NCI-H2196 treated with DMSO at 0.1 percent for 48 hours (cell line): ENCODE measurements around the gene JCAD.

ENCODE experiments used
- DNase-seq: peaks from one replicate; lab custom pipeline; 2025; ENCODE audit not compliant: unreplicated experiment; lab: John Stamatoyannopoulos, UW

Gene JCAD

GRCh38 chr10:30045961-30046360, 13.4 kb downstream of the JCAD start:
- DNase-seq: no peak

- no peak for DNase-seq
These were observed 15.7 kb downstream of the JCAD start for GRCh38 chr10:30043476-30044270.

DNA sequence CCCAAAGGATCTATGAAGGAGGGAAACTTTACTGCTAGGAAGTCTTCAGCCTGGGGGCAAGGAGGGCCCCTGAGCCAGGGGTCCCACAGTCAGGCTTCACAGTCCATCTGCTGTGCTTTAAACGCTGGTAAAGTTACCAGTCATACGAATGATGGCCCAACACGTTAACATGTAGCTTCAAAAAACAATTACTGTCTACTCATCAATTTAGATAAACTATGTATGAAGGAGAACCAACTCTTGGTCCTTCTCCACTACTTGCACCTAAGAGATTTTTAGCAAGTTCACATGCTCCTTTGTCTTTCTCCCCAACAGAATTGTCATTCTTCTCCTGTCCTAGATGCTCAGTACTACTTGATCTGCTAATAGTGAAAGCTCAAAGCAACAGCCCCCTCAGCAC, 16.6 kb downstream of the JCAD start:
- no peak for DNase-seq

DNA sequence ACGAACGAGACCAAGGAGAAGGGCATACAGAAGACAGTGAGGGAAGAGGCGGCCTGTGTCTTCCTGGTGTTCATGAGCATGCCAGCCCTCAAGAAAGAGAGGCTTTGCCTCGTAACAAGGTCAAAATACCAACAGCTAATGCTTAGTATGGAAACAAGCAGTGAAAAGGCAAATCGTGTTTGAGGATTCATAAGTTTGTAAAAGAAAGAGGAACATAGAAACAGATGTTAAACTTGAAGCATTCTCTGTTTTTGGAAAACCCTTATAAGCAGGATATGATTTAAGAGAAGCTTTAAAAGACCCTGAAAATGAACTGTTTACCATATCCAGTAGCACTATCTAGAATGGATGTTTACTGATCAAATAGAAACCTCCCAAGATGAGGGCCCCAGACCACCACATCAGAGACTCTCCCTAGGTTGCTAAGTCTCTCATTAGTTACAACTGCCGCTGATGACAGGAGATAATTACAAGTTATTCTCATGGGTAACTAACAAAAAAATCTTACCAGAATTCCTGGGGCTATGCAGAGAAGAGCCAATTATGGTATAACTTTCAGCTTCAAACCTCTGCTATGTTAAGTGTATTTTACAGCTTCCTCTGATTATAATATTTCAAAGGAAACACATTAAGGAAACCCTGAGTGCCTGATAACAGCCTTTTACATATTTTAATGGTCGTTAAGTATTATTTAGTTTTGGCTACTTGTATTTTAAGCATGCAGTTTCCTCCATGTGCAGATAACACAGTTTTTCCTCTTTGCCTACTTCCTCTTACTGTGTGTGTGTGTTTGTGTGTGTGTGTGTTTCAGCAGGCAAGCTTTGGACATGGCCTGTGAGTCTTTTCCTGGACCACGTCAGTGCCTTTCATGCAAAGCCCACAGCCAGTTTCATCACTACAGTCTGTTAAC, 17.9 kb downstream of the JCAD start:
- no peak for DNase-seq

DNA sequence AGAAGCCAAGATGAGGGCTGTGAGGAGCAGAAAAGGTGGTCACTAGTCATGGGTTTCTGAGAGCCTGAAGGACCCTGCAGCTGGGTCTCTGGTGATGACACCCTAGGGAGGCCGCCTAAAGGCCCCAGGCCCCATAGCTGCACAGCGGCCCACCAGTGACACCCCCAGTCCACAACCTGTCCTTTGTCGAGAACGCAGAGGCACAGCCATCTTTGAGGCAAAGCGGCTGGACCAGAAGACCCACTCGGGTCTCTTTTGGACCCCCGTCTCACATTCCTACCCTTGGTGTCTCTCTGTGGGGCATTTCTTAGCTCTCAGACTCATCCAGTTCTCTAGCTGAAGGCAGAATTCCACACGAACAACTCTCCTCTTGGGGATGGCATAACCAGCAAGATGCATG, 18.8 kb downstream of the JCAD start:
- DNase-seq: no peak

- DNase-seq: no peak
These were observed 19.4 kb downstream of the JCAD start for GRCh38 chr10:30039988-30040387.

DNA sequence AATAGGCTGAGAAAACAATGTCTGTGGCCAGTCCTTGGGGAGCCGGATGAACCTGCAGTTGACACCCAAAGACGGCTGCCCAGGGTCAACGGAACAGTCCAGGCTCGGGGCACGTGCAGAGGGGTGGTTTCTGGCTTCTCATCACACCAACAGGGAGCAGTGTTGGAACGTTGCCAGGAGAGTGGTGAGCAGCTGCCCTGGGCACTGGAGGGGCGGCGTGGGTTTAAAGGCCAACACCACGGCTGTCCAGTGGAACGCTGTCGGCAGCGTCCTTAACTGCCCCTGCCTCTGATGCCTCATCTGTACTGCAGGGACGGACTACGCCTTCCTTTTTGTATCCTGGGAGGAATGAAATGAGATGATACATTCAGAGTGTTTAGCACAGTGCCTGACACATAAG, 19.8 kb downstream of the JCAD start:
- no peak for DNase-seq

DNA sequence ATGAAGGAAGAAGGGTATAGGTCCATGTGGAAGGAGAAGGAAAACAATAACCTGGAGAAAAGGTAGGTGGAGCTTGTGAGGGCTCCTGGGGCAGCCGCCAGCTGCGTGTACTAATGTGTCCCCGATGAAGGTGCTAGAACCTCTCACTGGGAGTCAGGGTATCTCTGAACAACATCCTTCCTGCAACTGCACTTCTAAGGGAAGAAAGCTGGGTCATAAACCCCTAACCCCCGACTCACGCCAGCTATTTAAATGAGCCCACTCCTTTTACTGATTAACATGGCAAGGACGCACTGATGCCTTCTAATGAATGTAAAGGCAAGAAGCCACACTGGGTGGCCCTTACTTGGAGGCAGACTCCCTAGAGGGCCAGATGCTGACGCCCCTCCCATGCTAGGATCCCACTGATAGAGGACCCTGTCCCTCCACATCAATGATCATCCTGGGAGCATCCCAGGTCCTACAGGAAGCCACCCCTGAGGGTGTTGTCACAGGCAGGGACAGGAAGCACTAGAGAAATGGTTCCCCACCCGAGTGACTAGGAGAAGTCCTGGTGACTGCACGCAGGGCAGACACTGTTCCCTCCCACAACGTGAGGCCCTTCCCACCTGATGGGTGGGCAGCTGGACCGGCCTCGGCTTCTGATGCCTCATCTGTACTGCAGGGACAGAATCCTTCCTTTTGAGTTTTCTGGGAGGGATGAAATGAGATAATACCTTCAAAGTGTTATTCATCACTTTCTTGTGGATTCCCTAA, 20.4 kb downstream of the JCAD start:
- no peak for DNase-seq

- DNase-seq: no peak
These were observed 21.6 kb downstream of the JCAD start for GRCh38 chr10:30037620-30038336.

GRCh38 chr10:30036811-30037210, 22.6 kb downstream of the JCAD start:
- DNase-seq: no peak

DNA sequence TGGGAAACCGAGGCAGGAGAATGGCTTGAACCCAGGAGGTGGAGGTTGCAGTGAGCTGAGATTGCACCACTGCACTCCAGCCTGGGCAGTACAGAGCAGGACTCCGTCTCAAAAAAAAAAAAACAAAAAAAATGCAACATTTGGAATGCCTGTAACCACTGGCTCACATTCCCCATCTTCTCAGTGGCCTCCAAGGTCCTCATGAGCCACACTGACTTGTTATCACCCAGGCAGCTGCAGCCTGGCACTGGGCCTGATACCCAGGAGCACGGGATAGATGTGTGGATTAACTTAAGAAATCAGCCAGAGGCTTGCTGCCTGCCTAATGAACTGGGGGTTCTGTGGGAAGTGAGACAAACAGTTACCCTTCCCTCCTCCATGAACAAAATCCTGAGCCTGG, 23.0 kb downstream of the JCAD start:
- no peak for DNase-seq

- no peak for DNase-seq
These were observed 24.8 kb downstream of the JCAD start for GRCh38 chr10:30034433-30035137.

- DNase-seq: no peak
These were observed 27.3 kb downstream of the JCAD start for GRCh38 chr10:30032125-30032524.

DNA sequence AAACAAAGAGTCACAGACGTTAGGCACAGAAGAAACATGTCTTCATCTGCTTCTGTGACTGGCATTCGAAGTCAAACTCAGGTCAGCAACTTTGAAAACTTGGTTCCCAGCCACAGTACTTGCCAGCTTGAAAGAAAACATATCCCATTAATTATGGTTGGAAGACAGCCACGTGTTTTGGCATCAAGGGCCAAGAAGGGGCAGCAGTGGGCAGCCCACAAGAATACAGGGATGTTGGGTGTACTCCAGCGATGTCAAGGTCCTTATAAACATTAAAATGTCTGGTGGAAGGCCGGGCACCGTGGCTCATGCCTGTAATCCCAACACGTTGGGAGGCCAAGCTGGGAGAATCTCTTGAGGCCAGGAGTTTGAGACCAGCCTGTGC, 29.5 kb downstream of the JCAD start:
- no peak for DNase-seq

GRCh38 chr10:30029164-30029871, 30.1 kb downstream of the JCAD start:
- no peak for DNase-seq

GRCh38 chr10:30028738-30029030, 30.7 kb downstream of the JCAD start:
- DNase-seq: no peak

- DNase-seq: no peak
These were observed 31.2 kb downstream of the JCAD start for GRCh38 chr10:30028006-30028737.

GRCh38 chr10:30027057-30028005, 32.1 kb downstream of the JCAD start:
- no peak for DNase-seq
